Testis (tissue), 2 donors: ENCODE measurements around the gene GRPR.

Experiments
- POLR2A ChIP-seq: fragments of 450-650 bp; IDR thresholded peaks from one replicate; pipeline ENCODE4 v1.6.1; 2017; ENCODE audit warnings: antibody characterized with exemption, mild to moderate bottlenecking, moderate library complexity
- TF ChIP-seq, protein P1 (sequence below), 3 experiments: fragments of 450-650 bp in 2 of 3; fragments of 200-600 bp in 1 of 3; sonication (generic) in 1 of 3; IDR thresholded peaks; one replicate each; pipeline ENCODE4 v1.5.1; 2016 to 2019; ENCODE audit warnings: antibody characterized with exemption in 3 of 3, mild to moderate bottlenecking in 2 of 3, moderate library complexity in 1 of 3

DNA sequence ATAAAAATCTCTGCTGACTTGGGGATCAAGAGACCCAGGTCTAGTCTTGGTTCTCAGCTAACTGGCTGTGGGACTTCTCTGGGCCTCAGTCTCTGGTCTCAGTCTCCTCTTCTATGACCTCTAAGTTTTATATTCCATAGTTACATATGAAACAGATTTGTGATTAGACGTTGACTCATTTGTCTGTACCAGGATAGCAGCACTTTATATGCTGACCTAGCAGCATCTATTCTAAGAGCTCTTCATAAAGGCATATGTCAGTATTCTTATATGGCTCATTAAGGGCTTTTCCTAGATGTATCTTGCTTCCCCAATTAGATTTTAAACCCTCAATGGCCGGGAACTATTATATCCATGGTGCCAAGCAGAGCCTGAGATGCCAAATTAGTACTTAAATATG, 12.7 kb downstream of the GRPR start:
- TF ChIP-seq, protein P1, sequence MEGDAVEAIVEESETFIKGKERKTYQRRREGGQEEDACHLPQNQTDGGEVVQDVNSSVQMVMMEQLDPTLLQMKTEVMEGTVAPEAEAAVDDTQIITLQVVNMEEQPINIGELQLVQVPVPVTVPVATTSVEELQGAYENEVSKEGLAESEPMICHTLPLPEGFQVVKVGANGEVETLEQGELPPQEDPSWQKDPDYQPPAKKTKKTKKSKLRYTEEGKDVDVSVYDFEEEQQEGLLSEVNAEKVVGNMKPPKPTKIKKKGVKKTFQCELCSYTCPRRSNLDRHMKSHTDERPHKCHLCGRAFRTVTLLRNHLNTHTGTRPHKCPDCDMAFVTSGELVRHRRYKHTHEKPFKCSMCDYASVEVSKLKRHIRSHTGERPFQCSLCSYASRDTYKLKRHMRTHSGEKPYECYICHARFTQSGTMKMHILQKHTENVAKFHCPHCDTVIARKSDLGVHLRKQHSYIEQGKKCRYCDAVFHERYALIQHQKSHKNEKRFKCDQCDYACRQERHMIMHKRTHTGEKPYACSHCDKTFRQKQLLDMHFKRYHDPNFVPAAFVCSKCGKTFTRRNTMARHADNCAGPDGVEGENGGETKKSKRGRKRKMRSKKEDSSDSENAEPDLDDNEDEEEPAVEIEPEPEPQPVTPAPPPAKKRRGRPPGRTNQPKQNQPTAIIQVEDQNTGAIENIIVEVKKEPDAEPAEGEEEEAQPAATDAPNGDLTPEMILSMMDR (IDR thresholded peaks at IDR 0.05) = no peak
- TF ChIP-seq POLR2A = no peak
